Fibroblast of the aortic adventitia (primary cell): ENCODE data around the gene KRTAP5-5. TPM values are rescaled to one million over a fixed set of nuclear protein-coding genes. Genes with fewer than 3 reads are reported as not detected.
"Not testable (repeated sequence)": the region's sequence is repeated elsewhere in the genome, so short reads cannot be mapped to it uniquely, and the experiment has no call there.

Experiments
- DNase-seq: peaks from one replicate; pipeline ENCODE4 v3.0.0-alpha.2; 2010; ENCODE audit warnings: low read depth
- H3K4me3 ChIP-seq: 2 replicates; pipeline ENCODE4 v1.5.1; 2011; ENCODE audit warnings: low read depth, mild to moderate bottlenecking, control low read depth, low read length, moderate library complexity
- CTCF ChIP-seq: IDR thresholded peaks from 2 replicates; pipeline ENCODE4 v1.5.1; 2011; ENCODE audit warnings: mild to moderate bottlenecking, low read length, control low read depth, inconsistent platforms; ENCODE audit not compliant: insufficient read depth
- total RNA-seq: library from RNA; depleted of rRNA; stranded (reverse); fragments of >200 nt; gene quantifications from 2 replicates; pipeline ENCODE4 v1.2.3, GENCODE V29; 2012; ENCODE audit warnings: low replicate concordance

The KRTAP5-5 gene
- total RNA-seq, 1 donor = not detected

- no peak for DNase-seq
- TF ChIP-seq CTCF = no peak
- no peak overlapping the region for H3K4me3 ChIP-seq
These were observed 24.9 kb upstream of the KRTAP5-5 start for GRCh38 chr11:1604711-1605110.

GRCh38 chr11:1605923-1606322, 23.7 kb upstream of the KRTAP5-5 start:
- not testable (repeated sequence) for DNase-seq

GRCh38 chr11:1607156-1607845, 22.3 kb upstream of the KRTAP5-5 start:
- DNase-seq, H3K4me3 ChIP-seq: not testable (repeated sequence)

More at GRCh38 chr11:1605923-1606322, 23.7 kb upstream of the KRTAP5-5 start:
- not testable (repeated sequence) for H3K4me3 ChIP-seq

GRCh38 chr11:1607901-1608300, 21.7 kb upstream of the KRTAP5-5 start:
- H3K4me3 ChIP-seq, DNase-seq: not testable (repeated sequence)

GRCh38 chr11:1608363-1608762, 21.2 kb upstream of the KRTAP5-5 start, which contains the start of gene KRTAP5-3:
TSS of gene KRTAP5-3 (minus strand) at chr11:1608463. CDS start at chr11:1608385, 78 bp downstream.
- no peak for DNase-seq
- no peak for TF ChIP-seq CTCF

GRCh38 chr11:1618231-1618630, 11.3 kb upstream of the KRTAP5-5 start:
- no peak for DNase-seq

More at GRCh38 chr11:1608363-1608762, 21.2 kb upstream of the KRTAP5-5 start, which contains the start of gene KRTAP5-3:
- no peak within 1 kb of the TSS for H3K4me3 ChIP-seq

GRCh38 chr11:1619449-1619848, 10.1 kb upstream of the KRTAP5-5 start:
- TF ChIP-seq CTCF = no peak
- no peak overlapping the region for H3K4me3 ChIP-seq
- DNase-seq = no peak

More at GRCh38 chr11:1618231-1618630, 11.3 kb upstream of the KRTAP5-5 start:
- H3K4me3 ChIP-seq = no peak overlapping the region
- TF ChIP-seq CTCF = no peak

GRCh38 chr11:1622086-1622485, 7.5 kb upstream of the KRTAP5-5 start, which contains the start of gene KRTAP5-4:
TSS of gene KRTAP5-4 (minus strand) at chr11:1622138. CDS start at chr11:1622093, 45 bp downstream.
- no peak for TF ChIP-seq CTCF
- H3K4me3 ChIP-seq = no peak within 1 kb of the TSS
- DNase-seq = no peak
